HEK293 (cell line): ENCODE measurements around the gene GSPT1.

ENCODE experiments used
- CTCF ChIA-PET: fragments of 350-600 bp; formaldehyde crosslinking; extraction: SDS; loops from one replicate; lab custom pipeline; 2021; ENCODE audit warnings: antibody characterized with exemption; lab: Yijun Ruan, JAX
- POLR2A ChIA-PET: fragments of 300-600 bp; formaldehyde crosslinking; extraction: SDS; loops from one replicate; lab custom pipeline; 2020; ENCODE audit warnings: antibody characterized with exemption, inconsistent platforms; lab: Yijun Ruan, JAX
- H3K27ac ChIP-seq: fragments of 200-500 bp; sonication (Bioruptor generic); 2 replicates; pipeline ENCODE4 v1.5.1; 2014; ENCODE audit warnings: low read depth, low read length, control low read depth, inconsistent platforms; ENCODE audit errors: extremely low read depth
- H3K36me3 ChIP-seq, 2 experiments: fragments of 200-500 bp in 1 of 2; sonication (Bioruptor generic) in 1 of 2; 1 replicate in 1 of 2; 2 replicates in 1 of 2; pipeline ENCODE4 v1.5.1; 2014 to 2017; ENCODE audit warnings: inconsistent platforms in 2 of 2, low read length in 2 of 2; ENCODE audit not compliant: control insufficient read depth in 2 of 2, insufficient read depth in 1 of 2
- H3K4me1 ChIP-seq: fragments of 200-500 bp; sonication (Bioruptor generic); 2 replicates; pipeline ENCODE4 v1.5.1; 2014; ENCODE audit warnings: mild to moderate bottlenecking, low read length, inconsistent platforms; ENCODE audit not compliant: control insufficient read depth, insufficient read depth
- H3K4me3 ChIP-seq: 2 replicates; pipeline ENCODE4 v1.5.1; 2011; ENCODE audit warnings: low read depth, mild to moderate bottlenecking, control low read depth, low read length, moderate library complexity
- H3K9me3 ChIP-seq: fragments of 200-500 bp; sonication (Bioruptor generic); 2 replicates; pipeline ENCODE4 v1.5.1; 2014; ENCODE audit warnings: low read depth, low read length, inconsistent platforms; ENCODE audit not compliant: control insufficient read depth, insufficient read depth
- ATF2 ChIP-seq: fragments of 450-650 bp; formaldehyde crosslinking; IDR thresholded peaks from 2 replicates; pipeline ENCODE4 v1.5.1; 2016; ENCODE audit warnings: missing biosample characterization, missing genetic modification characterization, low read depth
- HOXA7 ChIP-seq: sonication (generic); formaldehyde crosslinking; IDR thresholded peaks from 2 replicates; pipeline ENCODE4 v1.8.1; 2022; ENCODE audit warnings: missing genetic modification reagents, borderline replicate concordance
- HOXD13 ChIP-seq: sonication (generic); formaldehyde crosslinking; IDR thresholded peaks from 2 replicates; pipeline ENCODE4 v1.8.0; 2022; ENCODE audit warnings: missing genetic modification reagents, borderline replicate concordance
- SCRT1 ChIP-seq: fragments of 450-650 bp; formaldehyde crosslinking; IDR thresholded peaks from 2 replicates; pipeline ENCODE4 v1.5.1; 2016; ENCODE audit warnings: missing biosample characterization, missing genetic modification characterization, borderline replicate concordance
- TCF7L2 ChIP-seq: IDR thresholded peaks from 2 replicates; pipeline ENCODE4 v1.6.1; 2011; ENCODE audit warnings: low read depth, mild to moderate bottlenecking, inconsistent platforms, low read length, moderate library complexity, borderline replicate concordance
- TRIM28 ChIP-seq: IDR thresholded peaks from 2 replicates; pipeline ENCODE4 v1.6.1; 2011; ENCODE audit warnings: low read length, control low read depth, borderline replicate concordance
- ZBTB10 ChIP-seq: fragments of 450-650 bp; formaldehyde crosslinking; IDR thresholded peaks from 2 replicates; pipeline ENCODE4 v1.5.1; 2016; ENCODE audit warnings: missing biosample characterization, missing genetic modification characterization
- ZBTB8A ChIP-seq: fragments of 450-650 bp; formaldehyde crosslinking; IDR thresholded peaks from 2 replicates; pipeline ENCODE4 v1.5.1; 2016; ENCODE audit warnings: missing biosample characterization, missing genetic modification characterization
- ZFP3 ChIP-seq: fragments of 450-650 bp; formaldehyde crosslinking; IDR thresholded peaks from 2 replicates; pipeline ENCODE4 v1.5.1; 2016; ENCODE audit warnings: low read depth, missing biosample characterization, missing genetic modification characterization
- ZNF146 ChIP-seq: fragments of 450-650 bp; formaldehyde crosslinking; IDR thresholded peaks from 2 replicates; pipeline ENCODE4 v1.5.1; 2016; ENCODE audit warnings: missing biosample characterization, missing genetic modification characterization
- ZNF202 ChIP-seq: fragments of 450-650 bp; formaldehyde crosslinking; IDR thresholded peaks from 2 replicates; pipeline ENCODE4 v1.5.1; 2016; ENCODE audit warnings: missing biosample characterization, missing genetic modification characterization, borderline replicate concordance
- ZNF223 ChIP-seq: fragments of 450-650 bp; formaldehyde crosslinking; IDR thresholded peaks from 2 replicates; pipeline ENCODE4 v1.5.1; 2016; ENCODE audit warnings: missing biosample characterization, missing genetic modification characterization
- ZNF248 ChIP-seq: fragments of 450-650 bp; formaldehyde crosslinking; IDR thresholded peaks from 2 replicates; pipeline ENCODE4 v1.5.1; 2017; ENCODE audit warnings: missing biosample characterization, missing genetic modification characterization
- ZNF398 ChIP-seq: fragments of 450-650 bp; formaldehyde crosslinking; IDR thresholded peaks from 2 replicates; pipeline ENCODE4 v1.5.1; 2017; ENCODE audit warnings: missing biosample characterization, missing genetic modification characterization
- ZNF449 ChIP-seq: fragments of 450-650 bp; formaldehyde crosslinking; IDR thresholded peaks from 2 replicates; pipeline ENCODE4 v1.5.1; 2017; ENCODE audit warnings: missing biosample characterization, mild to moderate bottlenecking, missing genetic modification characterization, moderate library complexity
- ZNF514 ChIP-seq: fragments of 450-650 bp; formaldehyde crosslinking; IDR thresholded peaks from 2 replicates; pipeline ENCODE4 v1.5.1; 2016; ENCODE audit warnings: missing biosample characterization, missing genetic modification characterization
- ZNF560 ChIP-seq: fragments of 450-650 bp; formaldehyde crosslinking; IDR thresholded peaks from 2 replicates; pipeline ENCODE4 v1.5.1; 2017; ENCODE audit warnings: missing biosample characterization, missing genetic modification characterization, borderline replicate concordance
- ZNF571 ChIP-seq: fragments of 450-650 bp; formaldehyde crosslinking; IDR thresholded peaks from 2 replicates; pipeline ENCODE4 v1.5.0; 2017; ENCODE audit warnings: missing biosample characterization, missing genetic modification characterization
- ZNF585B ChIP-seq: fragments of 450-650 bp; formaldehyde crosslinking; IDR thresholded peaks from 2 replicates; pipeline ENCODE4 v1.5.1; 2016; ENCODE audit warnings: missing biosample characterization, missing genetic modification characterization
- ZNF658 ChIP-seq: fragments of 450-650 bp; formaldehyde crosslinking; IDR thresholded peaks from 2 replicates; pipeline ENCODE4; 2016; ENCODE audit warnings: missing biosample characterization, missing genetic modification characterization
- ZNF692 ChIP-seq: fragments of 450-650 bp; formaldehyde crosslinking; IDR thresholded peaks from 2 replicates; pipeline ENCODE4 v1.5.1; 2016; ENCODE audit warnings: missing biosample characterization, missing genetic modification characterization
- ZNF768 ChIP-seq: fragments of 450-650 bp; formaldehyde crosslinking; IDR thresholded peaks from 2 replicates; pipeline ENCODE4 v1.5.1; 2018; ENCODE audit warnings: missing biosample characterization, mild to moderate bottlenecking, missing genetic modification characterization

GSPT1 gene

GRCh38 chr16:11835309-11835708 is 80.4 kb downstream of the GSPT1 start:
- POLR2A ChIA-PET = interaction anchor here (0.6 to 2.3 kb wide), 8 partner anchors 10 to 142 kb away, joined by 3 to 16 read pairs (median 5); partner anchors contain the start of genes GSPT1, SNX29, TXNDC11 and ZC3H7A
- Histone ChIP-seq H3K4me1 (peaks cover 12% of the 10 kb centered on the region), H3K4me3 (no peak overlapping the region), H3K27ac (no peak overlapping the region; the same call in 1 of the 2 replicates), H3K36me3 (peaks cover 32 to 43% of the 10 kb centered on the region in 2 experiments), H3K9me3 (no peaks in the 10 kb centered on the region)
- CTCF ChIA-PET = interaction anchor here (0.6 to 2.1 kb wide), 2 partner anchors 38 to 1315 kb away, joined by 3 to 5 read pairs; no protein-coding TSS in a partner anchor
- TF ChIP-seq ZNF658 (no peak), HOXA7 (CRISPR knock-in tag) (no peak), ZNF223 (tag by site-specific recombination) (no peak), ATF2 (tag by site-specific recombination) (no peak), ZNF202 (tag by site-specific recombination) (peak; percentile 47; the same call in 1 of the 2 replicates), TCF7L2 (no peak), ZNF449 (tag by site-specific recombination) (peak; percentile 92), ZBTB8A (no peak), SCRT1 (tag by site-specific recombination) (no peak), ZNF146 (tag by site-specific recombination) (0 out of 2 replicates have a peak, but pooled peaks have one; percentile 2), ZNF514 (tag by site-specific recombination) (no peak), ZNF585B (tag by site-specific recombination) (no peak), ZBTB10 (no peak)

GRCh38 chr16:11833951-11834695 is 81.6 kb downstream of the GSPT1 start:
- Histone ChIP-seq H3K36me3 (peaks cover 20 to 32% of the 10 kb centered on the region in 2 experiments), H3K4me1 (peaks cover 12% of the 10 kb centered on the region), H3K4me3 (no peak overlapping the region), H3K27ac (no peak overlapping the region), H3K9me3 (no peaks in the 10 kb centered on the region)
- CTCF ChIA-PET = interaction anchor here (0.7 to 2.1 kb wide), 3 partner anchors 36 to 454 kb away, joined by 3 to 5 read pairs (median 3); no protein-coding TSS in a partner anchor
- POLR2A ChIA-PET = interaction anchor here (2.3 kb wide), 1 partner anchor 36 kb away, joined by 16 read pairs; the partner anchor contains the start of gene ZC3H7A
- TF ChIP-seq ZFP3 (tag by site-specific recombination) (no peak), ZNF692 (tag by site-specific recombination) (0 out of 2 replicates have a peak, but pooled peaks have one; percentile 28), ZNF248 (no peak), ZNF571 (tag by site-specific recombination) (no peak), HOXD13 (CRISPR knock-in tag) (no peak), ZNF560 (no peak), ZNF398 (tag by site-specific recombination) (no peak), ZNF768 (tag by site-specific recombination) (no peak), TRIM28 (no peak)
